Uterus (tissue), 4 donors: ENCODE measurements around the gene AP1S1. TPM values are rescaled to one million over a fixed set of nuclear protein-coding genes. Genes with fewer than 3 reads are reported as not detected.
A peak's percentile ranks its signal among the peaks of the same experiment; 100 is the strongest.

ENCODE experiments used
- DNase-seq, 2 donors: peaks; one replicate each; pipeline ENCODE4 v3.0.0-alpha.2; 2019 to 2020
- H3K27ac ChIP-seq, 2 donors: fragments of 200-600 bp; sonication (generic); 1 replicate in 1 of 2; 2 replicates in 1 of 2; pipeline ENCODE4 v1.5.1; 2016 to 2018
- H3K27me3 ChIP-seq, 2 donors: fragments of 200-600 bp; sonication (generic); one replicate each; pipeline ENCODE4 v1.5.1; 2018 to 2019; ENCODE audit warnings: control low read depth in 1 of 2
- H3K36me3 ChIP-seq, 2 donors: fragments of 200-600 bp; sonication (generic); one replicate each; pipeline ENCODE4 v1.5.1; 2019; ENCODE audit warnings: control low read depth in 1 of 2
- H3K4me1 ChIP-seq, 2 donors: fragments of 200-600 bp; sonication (generic); one replicate each; pipeline ENCODE4 v1.5.1; 2018 to 2019; ENCODE audit warnings: control low read depth in 1 of 2
- H3K4me3 ChIP-seq, 2 donors: fragments of 200-600 bp; sonication (generic); 1 replicate in 1 of 2; 2 replicates in 1 of 2; pipeline ENCODE4 v1.5.1; 2018 to 2019; ENCODE audit warnings: mild to moderate bottlenecking in 1 of 2
- H3K9me3 ChIP-seq, 2 donors: fragments of 200-600 bp; sonication (generic); one replicate each; pipeline ENCODE4 v1.5.1; 2019; ENCODE audit warnings: control low read depth in 1 of 2
- CTCF ChIP-seq, 4 experiments: fragments of 200-600 bp in 2 of 4; fragments of 450-650 bp in 2 of 4; sonication (generic) in 2 of 4; IDR thresholded peaks; one replicate each; pipeline ENCODE4 v1.5.1; 2016 to 2019; ENCODE audit warnings: antibody characterized with exemption in 4 of 4, mild to moderate bottlenecking in 2 of 4, moderate library complexity in 1 of 4
- POLR2A ChIP-seq, 2 donors: fragments of 450-650 bp; IDR thresholded peaks; one replicate each; pipeline ENCODE4 v1.6.1; 2016; ENCODE audit warnings: antibody characterized with exemption in 2 of 2, mild to moderate bottlenecking in 1 of 2, moderate library complexity in 1 of 2
- intact Hi-C: fragments of 100-400 bp; cut with DNase I; formaldehyde crosslinking; loops from one replicate; pipeline ENCODE4 v1.15.1; 2023; ENCODE audit warnings: low total_unique reads
- total RNA-seq, 4 donors: library from RNA; depleted of rRNA in 3 of 4; stranded (reverse); fragments of >200 nt in 3 of 4; gene quantifications; one replicate each; pipeline versions ENCODE4 v1.1.0 to v1.2.4, GENCODE V29; 2014 to 2023
- donor health status: DM: yes; HTN: yes; CAD: no.

Gene AP1S1
- total RNA-seq, 4 donors from 2014 or later, result 9.2 to 59.6 (median 30.2) TPM

- intact Hi-C loops, result no loop called here
- Histone ChIP-seq H3K36me3 (no peaks in the 10 kb centered on the region), H3K4me1 (peaks cover 5 to 9% of the 10 kb centered on the region in 2 donors), H3K27ac (no peak overlapping the region), H3K9me3 (no peaks in the 10 kb centered on the region), H3K27me3 (no peaks in the 10 kb centered on the region), H3K4me3 (no peak overlapping the region)
- no peak for TF ChIP-seq CTCF (IDR thresholded peaks at IDR 0.05)
- TF ChIP-seq POLR2A (IDR thresholded peaks at IDR 0.05), result no peak
- no peak for DNase-seq
These were observed 2.2 kb upstream of the AP1S1 start for GRCh38 chr7:101151908-101152651.

- TF ChIP-seq POLR2A (IDR thresholded peaks at IDR 0.05), result no peak
- TF ChIP-seq CTCF (IDR thresholded peaks at IDR 0.05), result no peak
- Histone ChIP-seq H3K9me3 (no peaks in the 10 kb centered on the region), H3K4me3 (peak overlapping the region; percentile 59 to 99), H3K27me3 (no peaks in the 10 kb centered on the region), H3K27ac (peak overlapping the region; percentile 22 to 35), H3K4me1 (peaks cover 5 to 9% of the 10 kb centered on the region in 2 donors), H3K36me3 (no peaks in the 10 kb centered on the region)
- no peak for DNase-seq
- intact Hi-C loops, result no loop called here
These were observed 422 bp downstream of the AP1S1 start for GRCh38 chr7:101154693-101155102.

- no peaks in the 10 kb centered on the region for H3K36me3 ChIP-seq
- peak overlapping the region; percentile 59 to 99 for H3K4me3 ChIP-seq
- peak overlapping the region in 1 of 2 donors; percentile 35 for H3K27ac ChIP-seq
- no peaks in the 10 kb centered on the region for H3K9me3 ChIP-seq
- no peak for TF ChIP-seq POLR2A (IDR thresholded peaks at IDR 0.05)
- TF ChIP-seq CTCF (IDR thresholded peaks at IDR 0.05), result no peak
- DNase-seq, result no peak
- no peaks in the 10 kb centered on the region for H3K27me3 ChIP-seq
- intact Hi-C loops, result no loop called here
- peaks cover 5 to 9% of the 10 kb centered on the region in 2 donors for H3K4me1 ChIP-seq
These were observed 1.0 kb downstream of the AP1S1 start for GRCh38 chr7:101155303-101155702.

- H3K36me3 ChIP-seq, result no peaks in the 10 kb centered on the region
- H3K4me1 ChIP-seq, result peaks cover 5 to 9% of the 10 kb centered on the region in 2 donors
- H3K27me3 ChIP-seq, result no peaks in the 10 kb centered on the region
- intact Hi-C loops, result no loop called here
- DNase-seq, result no peak
- H3K9me3 ChIP-seq, result no peaks in the 10 kb centered on the region
- TF ChIP-seq POLR2A (IDR thresholded peaks at IDR 0.05) (no peak), CTCF (IDR thresholded peaks at IDR 0.05) (no peak)
- H3K4me3 ChIP-seq, result no peak overlapping the region
- H3K27ac ChIP-seq, result no peak overlapping the region
These were observed 2.0 kb downstream of the AP1S1 start for GRCh38 chr7:101156277-101156676.

- no peak overlapping the region for H3K27ac ChIP-seq
- H3K4me3 ChIP-seq, result no peak overlapping the region
- no peak for DNase-seq
- H3K36me3 ChIP-seq, result no peaks in the 10 kb centered on the region
- peaks cover 5 to 9% of the 10 kb centered on the region in 2 donors for H3K4me1 ChIP-seq
- peaks cover 0 to under 1% of the 10 kb centered on the region in 2 donors for H3K27me3 ChIP-seq
- no peak for TF ChIP-seq POLR2A (IDR thresholded peaks at IDR 0.05)
- no peak for TF ChIP-seq CTCF (IDR thresholded peaks at IDR 0.05)
- H3K9me3 ChIP-seq, result no peaks in the 10 kb centered on the region
- intact Hi-C loops, result no loop called here
These were observed 2.8 kb downstream of the AP1S1 start for GRCh38 chr7:101156866-101157589.
